8988T (cell line): Measurements from ENCODE around the gene ATAD1.

Experiments used
- DNase-seq: peaks from one replicate; pipeline ENCODE4 v3.0.0; 2011

Gene ATAD1

DNA sequence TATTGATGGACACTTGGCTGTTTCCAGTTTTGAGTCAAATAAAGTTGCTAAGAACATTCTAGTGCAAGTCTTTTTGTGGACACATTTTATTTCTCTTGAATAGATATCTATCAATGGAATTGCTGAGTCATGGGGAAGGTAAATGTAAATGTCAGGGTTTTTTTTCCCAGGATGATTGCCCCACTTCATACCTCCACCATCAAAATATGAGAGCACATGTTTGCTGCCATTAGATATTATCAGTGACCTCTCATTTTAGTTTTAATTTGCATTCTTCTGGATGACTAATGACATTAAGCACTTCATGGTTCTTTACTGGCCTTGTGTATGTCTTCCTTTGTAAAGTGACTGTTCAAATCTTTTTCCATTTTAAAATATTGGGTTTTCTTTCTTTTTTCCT, 112.7 kb downstream of the ATAD1 start:
- DNase-seq, result no peak

GRCh38 chr10:87703771-87704170, 114.3 kb downstream of the ATAD1 start:
- no peak for DNase-seq

DNA sequence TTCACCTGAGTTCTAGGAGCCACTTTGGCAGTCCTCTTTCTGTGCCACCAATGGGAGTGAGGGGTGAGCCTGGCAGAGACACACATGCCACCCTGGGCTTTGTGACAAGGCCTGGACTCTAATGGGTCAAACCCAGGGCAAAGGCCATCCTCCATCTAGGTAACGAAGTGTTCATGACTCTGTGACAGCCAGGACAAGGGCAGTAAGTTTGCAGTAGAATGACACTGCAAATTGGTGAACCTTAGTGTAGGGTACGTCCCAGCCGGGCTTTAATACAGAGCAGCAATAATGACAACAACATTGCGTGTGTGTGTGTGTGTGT, 115.1 kb downstream of the ATAD1 start:
- DNase-seq, result no peak

DNA sequence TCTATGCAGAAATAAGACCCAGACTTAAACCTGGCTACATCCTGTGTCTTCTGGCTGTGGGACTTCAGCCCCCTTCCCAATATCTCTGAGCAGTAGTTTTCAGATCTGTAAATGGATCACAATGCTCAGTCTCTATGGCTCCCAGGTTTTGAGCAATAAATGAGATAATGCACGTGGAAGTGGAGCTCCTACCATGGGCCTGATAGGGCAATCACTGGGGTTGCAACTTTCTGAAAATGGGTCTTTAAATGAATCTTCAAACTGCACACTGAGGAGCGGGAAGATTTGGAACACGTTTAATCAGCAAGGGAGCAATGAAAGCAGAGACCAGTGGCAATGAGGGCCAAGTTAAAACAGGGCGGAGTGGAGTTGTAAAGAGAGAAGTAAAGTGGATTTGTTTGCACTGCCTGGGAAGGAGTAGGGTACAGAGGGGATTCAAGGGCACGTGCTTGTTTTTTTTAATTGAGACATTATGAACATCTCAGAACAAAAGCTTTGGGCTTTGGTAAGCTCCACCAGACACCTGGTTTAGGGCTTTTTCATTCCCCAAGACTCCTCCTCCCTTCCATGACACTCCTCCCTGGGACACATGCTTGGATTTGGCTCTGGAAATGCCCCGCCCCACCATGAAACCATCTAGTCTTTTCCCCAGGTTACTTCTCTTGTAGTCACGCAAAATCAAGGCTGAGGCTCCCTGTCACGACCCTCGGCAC, 115.6 kb downstream of the ATAD1 start:
- no peak for DNase-seq
